HG03575 (cell line): Measurements from ENCODE around the gene SLC24A1.

ENCODE experiments used
- ATAC-seq: cut with Tn5 transposase; IDR thresholded peaks from one replicate; pipeline ENCODE4 v1.9.1; 2021; ENCODE audit not compliant: unreplicated experiment, insufficient number of reproducible peaks, low FRiP score; ENCODE audit errors: extremely low read depth

The SLC24A1 gene

GRCh38 chr15:65621638-65622037, at the start of gene SLC24A1:
TSS of gene SLC24A1 (plus strand) at chr15:65621938. CDS start at chr15:65624081, 2,143 bp downstream.
- no peak for ATAC-seq

GRCh38 chr15:65571971-65572370, 49.8 kb upstream of the SLC24A1 start:
- no peak for ATAC-seq

GRCh38 chr15:65576664-65577063, 45.1 kb upstream of the SLC24A1 start:
- ATAC-seq, result no peak

- no peak for ATAC-seq
Observed at GRCh38 chr15:65577129-65577996, 44.4 kb upstream of the SLC24A1 start.

- no peak for ATAC-seq
Observed at GRCh38 chr15:65578904-65579728, 42.6 kb upstream of the SLC24A1 start.

- ATAC-seq, result no peak
Observed at GRCh38 chr15:65579762-65580161, 42.0 kb upstream of the SLC24A1 start.

GRCh38 chr15:65580287-65580686, 41.5 kb upstream of the SLC24A1 start:
- ATAC-seq, result no peak

- no peak for ATAC-seq
Observed at GRCh38 chr15:65583701-65584100, 38.0 kb upstream of the SLC24A1 start.

- ATAC-seq, result no peak
Observed at GRCh38 chr15:65584241-65584640, 37.5 kb upstream of the SLC24A1 start.

GRCh38 chr15:65587094-65587493, 34.6 kb upstream of the SLC24A1 start:
- ATAC-seq, result no peak

GRCh38 chr15:65595960-65596359, 25.8 kb upstream of the SLC24A1 start:
- ATAC-seq, result no peak

GRCh38 chr15:65598468-65598867, 23.3 kb upstream of the SLC24A1 start:
- no peak for ATAC-seq

GRCh38 chr15:65599677-65600076, 22.1 kb upstream of the SLC24A1 start:
- no peak for ATAC-seq

- no peak for ATAC-seq
Observed at GRCh38 chr15:65603134-65603533, 18.6 kb upstream of the SLC24A1 start.

- no peak for ATAC-seq
Observed at GRCh38 chr15:65603559-65603958, 18.2 kb upstream of the SLC24A1 start.

GRCh38 chr15:65610871-65611718, 10.6 kb upstream of the SLC24A1 start, which contains the start of gene INTS14:
TSS of gene INTS14 (minus strand) at chr15:65611131. CDS start at chr15:65607380, 3,751 bp downstream.
- ATAC-seq, result peak; percentile 49

GRCh38 chr15:65611888-65612615, 9.7 kb upstream of the SLC24A1 start:
- no peak for ATAC-seq

- no peak for ATAC-seq
Observed at GRCh38 chr15:65612616-65612946, 9.2 kb upstream of the SLC24A1 start.
